Right cardiac atrium (tissue), 5 donors: ENCODE measurements around the gene SH3PXD2B. TPM values are rescaled to one million over a fixed set of nuclear protein-coding genes. Genes with fewer than 3 reads are reported as not detected.

Experiments
- ATAC-seq, 2 donors: fragments of 200-7000 bp; cut with Tn5 transposase; one replicate each; pipeline versions ENCODE4 v1.8.0 to v1.9.1; 2020; ENCODE audit warnings: moderate library complexity in 2 of 2, mild to moderate bottlenecking in 1 of 2
- DNase-seq, 3 donors: peaks; one replicate each; pipeline ENCODE4 v3.0.0-alpha.2; 2020
- H3K27ac ChIP-seq: one replicate; pipeline ENCODE4 v1.5.1; 2013; ENCODE audit warnings: mild to moderate bottlenecking, low read length, control low read depth, moderate library complexity
- H3K27me3 ChIP-seq: one replicate; pipeline ENCODE4 v1.6.1; 2013; ENCODE audit not compliant: control insufficient read depth, insufficient read depth
- H3K4me1 ChIP-seq: one replicate; pipeline ENCODE4 v1.6.1; 2013; ENCODE audit warnings: low read length; ENCODE audit not compliant: control insufficient read depth, insufficient read depth
- H3K4me3 ChIP-seq: one replicate; pipeline ENCODE4 v1.5.1; 2013; ENCODE audit warnings: low read length, control low read depth
- H3K9me3 ChIP-seq: one replicate; pipeline ENCODE4 v1.6.1; 2013; ENCODE audit warnings: low read length; ENCODE audit not compliant: control insufficient read depth
- WGBS: extraction: QIAGEN DNeasy Blood & Tissue Kit; methylation state at CpG from one replicate; pipeline ENCODE4 v1.1.7; 2013; 5-methylcytosine and 5-hydroxymethylcytosine counted together
- intact Hi-C, 4 donors: fragments of 100-400 bp; cut with DNase I; formaldehyde crosslinking; loops; one replicate each; pipeline versions ENCODE4 v1.11.0 to v1.14.0; 2022 to 2023
- polyA plus RNA-seq: library from polyadenylated mRNA; stranded (reverse); fragments of 200-250 nt; gene quantifications from one replicate; pipeline ENCODE4 v1.2.3, GENCODE V29; 2013
- total RNA-seq, 4 donors: library from RNA; stranded (reverse); fragmentation: NEBNext Ultra II Directional; extraction: Animal tissue kit (Norgen Biotek cat#: 25700); gene quantifications; one replicate each; pipeline ENCODE4 v1.2.1, GENCODE V29; 2021
- donor health status: healthy with polysubstance abuse.
- donor health status: DM: no; HTN: yes; CAD: no.
- donor health status: DM: no; HTN: no; CAD: no.
- donor health status: DM: no; HTN: yes; CAD: no; lungs with severe emphysema.
- donor health status: DM: yes; HTN: yes; CAD: no.

The SH3PXD2B gene
- total and polyA plus RNA-seq, 5 donors, result 2.2 to 18.0 (median 8.4) TPM

GRCh38 chr5:172284611-172284980 is 169.7 kb downstream of the SH3PXD2B start:
- H3K27me3 ChIP-seq, result no peaks in the 10 kb centered on the region
- H3K9me3 ChIP-seq, result no peaks in the 10 kb centered on the region
- DNase-seq (no peak), ATAC-seq (peak; percentile 11 to 52)
- peak overlapping the region; percentile 95 for H3K27ac ChIP-seq
- H3K4me1 ChIP-seq, result no peaks in the 10 kb centered on the region
- 4% methylated on average over 11 of the region's 11 CpGs for WGBS
- intact Hi-C loops, result loop anchor here in 2 of 4 donors (5.0 to 10.0 kb wide), 4 partner anchors 97 to 180 kb away; partner anchors contain the start of gene STK10 (in 2 of the 2)
- H3K4me3 ChIP-seq, result peak overlapping the region; percentile 79

GRCh38 chr5:172283862-172284610 is 170.3 kb downstream of the SH3PXD2B start:
- no peaks in the 10 kb centered on the region for H3K4me1 ChIP-seq
- intact Hi-C loops, result loop anchor here in 2 of 4 donors (5.0 to 10.0 kb wide), 4 partner anchors 97 to 179 kb away; partner anchors contain the start of gene STK10 (in 2 of the 2)
- ATAC-seq, result peak; percentile 94 to 96
- peak overlapping the region; percentile 79 for H3K4me3 ChIP-seq
- no peaks in the 10 kb centered on the region for H3K9me3 ChIP-seq
- under 1% methylated on average over 79 of the region's 79 CpGs for whole genome bisulfite sequencing
- DNase-seq, result peak; percentile 88 to 95 (median 95)
- no peaks in the 10 kb centered on the region for H3K27me3 ChIP-seq
- H3K27ac ChIP-seq, result peak overlapping the region; percentile 99

- no peaks in the 10 kb centered on the region for H3K9me3 ChIP-seq
- DNase-seq, result peak; percentile 86 to 95 (median 94)
- H3K27ac ChIP-seq, result peak within 1 kb of the TSS; percentile 99
- peak within 1 kb of the TSS; percentile 79 for H3K4me3 ChIP-seq
- no peaks in the 10 kb centered on the region for H3K4me1 ChIP-seq
- peak; percentile 86 to 93 for ATAC-seq
- no peaks in the 10 kb centered on the region for H3K27me3 ChIP-seq
- under 1% methylated on average over 87 of the region's 87 CpGs for WGBS
- intact Hi-C loops, result loop anchor here in 2 of 4 donors (5.0 to 10.0 kb wide), 4 partner anchors 96 to 178 kb away; partner anchors contain the start of gene STK10 (in 2 of the 2)
These were observed 171.1 kb downstream of the SH3PXD2B start, which contains the start of gene UBTD2 for GRCh38 chr5:172283020-172283861. Gene UBTD2, minus strand, starts transcription at chr5:172283764. Its CDS starts 99 bp downstream, at chr5:172283665.

- Histone ChIP-seq H3K9me3 (no peaks in the 10 kb centered on the region), H3K4me1 (no peaks in the 10 kb centered on the region), H3K27me3 (no peaks in the 10 kb centered on the region), H3K4me3 (peak overlapping the region; percentile 79), H3K27ac (peak overlapping the region; percentile 99)
- WGBS, result 10% methylated on average over 13 of the region's 13 CpGs
- no peak for DNase-seq
- intact Hi-C loops, result loop anchor here in 2 of 4 donors (5.0 to 10.0 kb wide), 4 partner anchors 95 to 178 kb away; partner anchors contain the start of gene STK10 (in 2 of the 2)
- ATAC-seq, result no peak
These were observed 171.9 kb downstream of the SH3PXD2B start for GRCh38 chr5:172282272-172283019.

- Histone ChIP-seq H3K27me3 (no peaks in the 10 kb centered on the region), H3K9me3 (no peaks in the 10 kb centered on the region), H3K4me1 (no peaks in the 10 kb centered on the region), H3K4me3 (no peak overlapping the region), H3K27ac (no peak overlapping the region)
- DNase-seq, result no peak
- intact Hi-C loops, result loop anchor here in 2 of 4 donors (5.0 to 10.0 kb wide), 4 partner anchors 94 to 177 kb away; partner anchors contain the start of gene STK10 (in 2 of the 2)
- no peak for ATAC-seq
- 86% methylated on average over 6 of the region's 6 CpGs for WGBS
These were observed 173.0 kb downstream of the SH3PXD2B start for GRCh38 chr5:172281346-172281745.

- intact Hi-C loops, result loop anchor here in 2 of 4 donors (5.0 to 10.0 kb wide), 4 partner anchors 94 to 176 kb away; partner anchors contain the start of gene STK10 (in 2 of the 2)
- DNase-seq (no peak), ATAC-seq (no peak)
- no peak overlapping the region for H3K27ac ChIP-seq
- H3K4me1 ChIP-seq, result no peaks in the 10 kb centered on the region
- H3K27me3 ChIP-seq, result no peaks in the 10 kb centered on the region
- H3K9me3 ChIP-seq, result no peaks in the 10 kb centered on the region
- H3K4me3 ChIP-seq, result no peak overlapping the region
- WGBS, result 58% methylated on average over 4 of the region's 4 CpGs
These were observed 173.4 kb downstream of the SH3PXD2B start for GRCh38 chr5:172280929-172281328.

- no peak overlapping the region for H3K27ac ChIP-seq
- no peaks in the 10 kb centered on the region for H3K4me1 ChIP-seq
- intact Hi-C loops, result loop anchor here in 2 of 4 donors (5.0 to 10.0 kb wide), 4 partner anchors 93 to 176 kb away; partner anchors contain the start of gene STK10 (in 2 of the 2)
- WGBS, result 94% methylated on average over 5 of the region's 5 CpGs
- H3K27me3 ChIP-seq, result no peaks in the 10 kb centered on the region
- no peaks in the 10 kb centered on the region for H3K9me3 ChIP-seq
- H3K4me3 ChIP-seq, result no peak overlapping the region
- ATAC-seq (no peak), DNase-seq (no peak)
These were observed 174.0 kb downstream of the SH3PXD2B start for GRCh38 chr5:172280317-172280716.

GRCh38 chr5:172278356-172278755 is 176.0 kb downstream of the SH3PXD2B start:
- Histone ChIP-seq H3K27ac (no peak overlapping the region), H3K4me1 (no peaks in the 10 kb centered on the region), H3K9me3 (no peaks in the 10 kb centered on the region), H3K4me3 (no peak overlapping the region), H3K27me3 (no peaks in the 10 kb centered on the region)
- ATAC-seq (no peak), DNase-seq (no peak)
- 96% methylated on average over 9 of the region's 9 CpGs for WGBS
- intact Hi-C loops, result no loop called here

- Histone ChIP-seq H3K4me3 (no peak overlapping the region), H3K4me1 (no peaks in the 10 kb centered on the region), H3K27ac (no peak overlapping the region), H3K9me3 (no peaks in the 10 kb centered on the region), H3K27me3 (no peaks in the 10 kb centered on the region)
- WGBS, result 81% methylated on average over 3 of the region's 3 CpGs
- intact Hi-C loops, result no loop called here
- DNase-seq, result no peak
- ATAC-seq, result no peak
These were observed 178.1 kb downstream of the SH3PXD2B start for GRCh38 chr5:172276214-172276613.
